Measurements from ENCODE around the gene SYNGR2. TPM values are rescaled to one million over a fixed set of nuclear protein-coding genes. Genes with fewer than 3 reads are reported as not detected.

Gene SYNGR2
- total and polyA plus RNA-seq, 5 donors, result 81.9 to 92.2 (median 84.7) TPM

- 45% methylated on average over 18 of the region's 18 CpGs for WGBS
- Histone ChIP-seq H3K9me3 (ENCODE audit: control insufficient read depth, low read length) (no peaks in the 10 kb centered on the region), H3K27me3 (ENCODE audit: control insufficient read depth, insufficient read depth) (no peaks in the 10 kb centered on the region), H3K4me3 (ENCODE audit: low read length) (no peak overlapping the region), H3K4me1 (ENCODE audit: control insufficient read depth, insufficient read depth, low read length) (peaks cover 15% of the 10 kb centered on the region), H3K27ac (ENCODE audit: low read length) (peak overlapping the region; percentile 63)
- intact Hi-C loops (cut with DNase I), result no loop called here
- DNase-seq (peak; percentile 39 to 86 (median 80)), ATAC-seq (peak; percentile 1 to 8)
These were observed 23.4 kb upstream of the SYNGR2 start for GRCh38 chr17:78144736-78145641.

GRCh38 chr17:78146471-78146869, 21.9 kb upstream of the SYNGR2 start:
- ATAC-seq (no peak), DNase-seq (no peak)
- Histone ChIP-seq H3K4me1 (ENCODE audit: control insufficient read depth, insufficient read depth, low read length) (peaks cover 17% of the 10 kb centered on the region), H3K27me3 (ENCODE audit: control insufficient read depth, insufficient read depth) (no peaks in the 10 kb centered on the region), H3K27ac (ENCODE audit: low read length) (no peak overlapping the region), H3K9me3 (ENCODE audit: control insufficient read depth, low read length) (no peaks in the 10 kb centered on the region), H3K4me3 (ENCODE audit: low read length) (no peak overlapping the region)
- intact Hi-C loops (cut with DNase I), result no loop called here
- 96% methylated on average over 7 of the region's 7 CpGs for WGBS

- WGBS, result 92% methylated on average over 6 of the region's 6 CpGs
- no peak overlapping the region for H3K4me3 ChIP-seq (ENCODE audit: low read length)
- DNase-seq, result no peak
- intact Hi-C loops (cut with DNase I), result no loop called here
- H3K4me1 ChIP-seq (ENCODE audit: control insufficient read depth, insufficient read depth, low read length), result peaks cover 17% of the 10 kb centered on the region
- no peaks in the 10 kb centered on the region for H3K27me3 ChIP-seq (ENCODE audit: control insufficient read depth, insufficient read depth)
- H3K9me3 ChIP-seq (ENCODE audit: control insufficient read depth, low read length), result no peaks in the 10 kb centered on the region
- ATAC-seq, result no peak
- H3K27ac ChIP-seq (ENCODE audit: low read length), result no peak overlapping the region
These were observed 21.5 kb upstream of the SYNGR2 start for GRCh38 chr17:78146881-78147280.

GRCh38 chr17:78147315-78147998, 20.9 kb upstream of the SYNGR2 start:
- Histone ChIP-seq H3K27ac (ENCODE audit: low read length) (no peak overlapping the region), H3K4me1 (ENCODE audit: control insufficient read depth, insufficient read depth, low read length) (peaks cover 17% of the 10 kb centered on the region), H3K4me3 (ENCODE audit: low read length) (no peak overlapping the region), H3K27me3 (ENCODE audit: control insufficient read depth, insufficient read depth) (no peaks in the 10 kb centered on the region), H3K9me3 (ENCODE audit: control insufficient read depth, low read length) (no peaks in the 10 kb centered on the region)
- intact Hi-C loops (cut with DNase I), result no loop called here
- ATAC-seq, result no peak
- 80% methylated on average over 8 of the region's 8 CpGs for WGBS
- DNase-seq, result no peak

GRCh38 chr17:78148286-78149016, 19.9 kb upstream of the SYNGR2 start:
- Histone ChIP-seq H3K4me1 (ENCODE audit: control insufficient read depth, insufficient read depth, low read length) (peaks cover 17% of the 10 kb centered on the region), H3K9me3 (ENCODE audit: control insufficient read depth, low read length) (no peaks in the 10 kb centered on the region), H3K27me3 (ENCODE audit: control insufficient read depth, insufficient read depth) (no peaks in the 10 kb centered on the region), H3K4me3 (ENCODE audit: low read length) (no peak overlapping the region), H3K27ac (ENCODE audit: low read length) (no peak overlapping the region)
- ATAC-seq, result no peak
- intact Hi-C loops (cut with DNase I), result no loop called here
- DNase-seq, result no peak
- WGBS, result 78% methylated on average over 14 of the region's 14 CpGs

- intact Hi-C loops (cut with DNase I), result no loop called here
- Histone ChIP-seq H3K9me3 (ENCODE audit: control insufficient read depth, low read length) (no peaks in the 10 kb centered on the region), H3K27ac (ENCODE audit: low read length) (peak overlapping the region; percentile 32), H3K4me3 (ENCODE audit: low read length) (no peak overlapping the region), H3K4me1 (ENCODE audit: control insufficient read depth, insufficient read depth, low read length) (peaks cover 2% of the 10 kb centered on the region), H3K27me3 (ENCODE audit: control insufficient read depth, insufficient read depth) (no peaks in the 10 kb centered on the region)
- 65% methylated on average over 7 of the region's 7 CpGs for WGBS
- DNase-seq (no peak), ATAC-seq (peak; percentile 36 to 73)
These were observed 16.8 kb upstream of the SYNGR2 start for GRCh38 chr17:78151514-78152008.

GRCh38 chr17:78154903-78155811, 13.2 kb upstream of the SYNGR2 start:
- intact Hi-C loops (cut with DNase I), result no loop called here
- ATAC-seq, result no peak

GRCh38 chr17:78159575-78160158, 8.7 kb upstream of the SYNGR2 start:
- H3K27me3 ChIP-seq (ENCODE audit: control insufficient read depth, insufficient read depth), result no peaks in the 10 kb centered on the region
- H3K27ac ChIP-seq (ENCODE audit: low read length), result no peak overlapping the region
- no peak overlapping the region for H3K4me3 ChIP-seq (ENCODE audit: low read length)
- no peaks in the 10 kb centered on the region for H3K9me3 ChIP-seq (ENCODE audit: control insufficient read depth, low read length)
- no peak for ATAC-seq
- no peaks in the 10 kb centered on the region for H3K4me1 ChIP-seq (ENCODE audit: control insufficient read depth, insufficient read depth, low read length)
- no peak for DNase-seq
- WGBS, result 76% methylated on average over 10 of the region's 10 CpGs
- intact Hi-C loops (cut with DNase I), result no loop called here

More at GRCh38 chr17:78154903-78155811, 13.2 kb upstream of the SYNGR2 start:
- DNase-seq, result no peak
- Histone ChIP-seq H3K4me3 (ENCODE audit: low read length) (no peak overlapping the region), H3K27ac (ENCODE audit: low read length) (no peak overlapping the region), H3K27me3 (ENCODE audit: control insufficient read depth, insufficient read depth) (no peaks in the 10 kb centered on the region), H3K4me1 (ENCODE audit: control insufficient read depth, insufficient read depth, low read length) (peaks cover 2% of the 10 kb centered on the region), H3K9me3 (ENCODE audit: control insufficient read depth, low read length) (no peaks in the 10 kb centered on the region)
- 82% methylated on average over 11 of the region's 11 CpGs for WGBS

GRCh38 chr17:78163881-78164747, 4.3 kb upstream of the SYNGR2 start:
- no peak for DNase-seq
- no peaks in the 10 kb centered on the region for H3K27me3 ChIP-seq (ENCODE audit: control insufficient read depth, insufficient read depth)
- WGBS, result 76% methylated on average over 22 of the region's 22 CpGs
- intact Hi-C loops (cut with DNase I), result no loop called here
- no peak overlapping the region for H3K4me3 ChIP-seq (ENCODE audit: low read length)
- no peak for ATAC-seq
- H3K4me1 ChIP-seq (ENCODE audit: control insufficient read depth, insufficient read depth, low read length), result no peaks in the 10 kb centered on the region
- H3K27ac ChIP-seq (ENCODE audit: low read length), result no peak overlapping the region
- H3K9me3 ChIP-seq (ENCODE audit: control insufficient read depth, low read length), result no peaks in the 10 kb centered on the region
